Retinal pigment epithelial cell (primary cell): ENCODE measurements around the gene FAM20C.

Source experiments
- DNase-seq: peaks from one replicate; pipeline ENCODE4 v3.0.0-alpha.2; 2010; ENCODE audit warnings: low read depth
- H3K4me3 ChIP-seq: 2 replicates; pipeline ENCODE4 v1.5.1; 2011; ENCODE audit warnings: mild to moderate bottlenecking, low read length, control low read depth, moderate library complexity
- TF ChIP-seq, protein P1 (sequence below): conservative IDR thresholded peaks from 2 replicates; pipeline ENCODE4 v1.5.1; 2011; ENCODE audit warnings: low read depth, low read length, control low read depth, inconsistent platforms

The FAM20C gene

DNA sequence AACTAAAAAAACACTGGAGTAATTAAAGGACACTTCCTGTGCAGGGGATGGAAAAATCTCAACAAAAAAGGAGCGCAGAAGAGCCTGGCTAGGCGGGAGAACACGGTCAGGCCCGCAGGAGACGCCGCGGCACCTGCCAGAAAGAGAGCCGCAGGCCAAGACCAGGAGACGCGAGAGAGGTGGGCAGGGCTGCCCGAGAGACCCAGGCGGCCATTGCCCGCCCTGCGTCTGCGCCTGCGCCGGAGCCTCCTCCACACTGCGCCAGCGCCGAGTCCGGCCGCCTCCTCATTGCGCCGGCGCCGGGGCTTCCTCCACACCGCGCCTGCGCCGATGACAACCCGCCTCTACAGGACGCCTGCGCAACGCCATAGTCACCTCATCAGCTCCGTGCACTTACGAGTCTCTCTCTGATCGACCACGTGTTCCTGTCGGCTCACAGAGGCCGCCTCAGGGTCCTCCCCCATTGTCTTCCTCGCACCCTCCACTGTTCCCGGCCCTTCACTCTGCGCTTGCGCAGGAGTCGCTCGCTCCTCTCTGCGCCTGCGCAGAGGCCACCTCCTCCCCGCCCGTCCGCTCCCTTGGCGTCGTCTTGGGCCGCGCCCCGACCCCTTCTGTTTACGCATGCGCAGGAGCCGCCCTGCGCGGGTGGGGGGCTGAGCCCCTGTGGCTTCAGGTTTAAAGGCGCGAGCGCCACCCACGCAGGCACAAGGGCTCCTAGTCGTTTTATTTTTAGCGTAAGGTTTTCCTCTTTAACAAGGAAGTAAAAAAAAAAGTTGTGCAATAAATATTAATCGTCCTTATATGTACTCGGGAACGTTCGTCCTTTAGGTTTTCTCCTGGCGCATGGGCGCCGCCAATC, 43.2 kb upstream of the FAM20C start:
- TF ChIP-seq, protein P1, sequence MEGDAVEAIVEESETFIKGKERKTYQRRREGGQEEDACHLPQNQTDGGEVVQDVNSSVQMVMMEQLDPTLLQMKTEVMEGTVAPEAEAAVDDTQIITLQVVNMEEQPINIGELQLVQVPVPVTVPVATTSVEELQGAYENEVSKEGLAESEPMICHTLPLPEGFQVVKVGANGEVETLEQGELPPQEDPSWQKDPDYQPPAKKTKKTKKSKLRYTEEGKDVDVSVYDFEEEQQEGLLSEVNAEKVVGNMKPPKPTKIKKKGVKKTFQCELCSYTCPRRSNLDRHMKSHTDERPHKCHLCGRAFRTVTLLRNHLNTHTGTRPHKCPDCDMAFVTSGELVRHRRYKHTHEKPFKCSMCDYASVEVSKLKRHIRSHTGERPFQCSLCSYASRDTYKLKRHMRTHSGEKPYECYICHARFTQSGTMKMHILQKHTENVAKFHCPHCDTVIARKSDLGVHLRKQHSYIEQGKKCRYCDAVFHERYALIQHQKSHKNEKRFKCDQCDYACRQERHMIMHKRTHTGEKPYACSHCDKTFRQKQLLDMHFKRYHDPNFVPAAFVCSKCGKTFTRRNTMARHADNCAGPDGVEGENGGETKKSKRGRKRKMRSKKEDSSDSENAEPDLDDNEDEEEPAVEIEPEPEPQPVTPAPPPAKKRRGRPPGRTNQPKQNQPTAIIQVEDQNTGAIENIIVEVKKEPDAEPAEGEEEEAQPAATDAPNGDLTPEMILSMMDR: no peak
- peak overlapping the region; percentile 70 for H3K4me3 ChIP-seq
- DNase-seq: peak; percentile 97

DNA sequence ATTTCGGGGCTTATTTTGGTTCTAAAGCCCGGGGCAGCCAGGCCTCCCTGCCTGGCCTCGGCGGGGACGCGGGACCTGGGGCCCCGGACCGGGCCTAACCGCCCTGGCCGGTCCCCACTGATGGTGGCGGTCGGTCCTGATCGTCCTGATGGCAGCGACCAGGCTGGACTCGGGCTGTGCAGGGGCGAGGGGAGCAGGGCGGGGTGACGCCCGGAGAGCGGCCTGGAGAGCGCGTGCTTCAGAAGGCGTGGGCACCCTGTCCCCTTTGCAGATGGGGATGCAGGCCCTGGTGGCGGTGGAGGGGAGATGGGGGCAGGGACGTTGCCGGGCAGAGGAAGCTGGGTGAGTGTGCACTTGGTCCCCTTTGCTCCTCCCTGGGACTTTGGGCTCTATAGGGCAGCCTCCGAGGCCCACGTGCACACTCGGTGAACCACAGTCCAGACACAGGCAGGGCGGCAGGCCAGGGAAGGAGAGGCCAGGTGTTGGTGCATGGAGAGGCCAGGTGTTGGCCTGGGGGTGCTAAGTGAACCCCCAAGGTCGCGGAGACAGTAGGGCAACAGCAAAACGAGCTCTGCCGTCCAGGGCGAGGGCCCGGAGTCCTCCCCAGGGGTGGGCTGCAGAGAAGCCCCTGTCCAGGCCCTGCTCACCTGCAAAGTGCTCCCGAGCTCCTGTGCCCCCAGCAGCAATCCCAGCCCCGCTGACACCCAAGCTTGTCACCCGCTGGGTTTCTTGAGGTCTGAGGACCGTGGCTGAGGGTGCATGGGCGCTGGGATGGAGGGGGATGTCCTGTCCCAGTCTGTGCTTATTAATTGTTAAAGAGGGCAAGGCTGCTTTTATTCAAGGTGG, 42.4 kb upstream of the FAM20C start:
- peak overlapping the region; percentile 39 for H3K4me3 ChIP-seq
- TF ChIP-seq, protein P1: no peak
- no peak for DNase-seq

DNA sequence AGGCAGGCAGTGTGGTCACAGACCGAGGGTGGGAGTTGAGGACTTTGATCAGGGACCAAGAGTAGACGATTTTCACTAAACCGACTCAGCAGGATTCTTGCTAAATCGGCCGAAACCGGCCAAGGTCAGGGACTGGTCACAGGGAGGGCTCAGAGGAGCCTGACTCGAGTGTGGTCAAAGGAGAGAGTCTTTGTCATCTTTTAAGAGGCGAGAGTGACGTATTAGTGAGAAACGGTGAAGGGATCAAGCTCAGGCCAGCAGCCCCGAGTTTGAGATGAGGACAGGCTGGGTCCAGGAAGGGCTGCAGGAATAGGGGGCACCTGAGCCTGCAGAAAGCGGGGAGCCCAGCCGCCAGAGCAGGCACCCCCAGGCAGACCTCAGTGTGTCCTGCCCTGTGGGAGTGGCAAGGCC, 41.6 kb upstream of the FAM20C start:
- no peak overlapping the region for H3K4me3 ChIP-seq
- no peak for DNase-seq
- TF ChIP-seq, protein P1: no peak

DNA sequence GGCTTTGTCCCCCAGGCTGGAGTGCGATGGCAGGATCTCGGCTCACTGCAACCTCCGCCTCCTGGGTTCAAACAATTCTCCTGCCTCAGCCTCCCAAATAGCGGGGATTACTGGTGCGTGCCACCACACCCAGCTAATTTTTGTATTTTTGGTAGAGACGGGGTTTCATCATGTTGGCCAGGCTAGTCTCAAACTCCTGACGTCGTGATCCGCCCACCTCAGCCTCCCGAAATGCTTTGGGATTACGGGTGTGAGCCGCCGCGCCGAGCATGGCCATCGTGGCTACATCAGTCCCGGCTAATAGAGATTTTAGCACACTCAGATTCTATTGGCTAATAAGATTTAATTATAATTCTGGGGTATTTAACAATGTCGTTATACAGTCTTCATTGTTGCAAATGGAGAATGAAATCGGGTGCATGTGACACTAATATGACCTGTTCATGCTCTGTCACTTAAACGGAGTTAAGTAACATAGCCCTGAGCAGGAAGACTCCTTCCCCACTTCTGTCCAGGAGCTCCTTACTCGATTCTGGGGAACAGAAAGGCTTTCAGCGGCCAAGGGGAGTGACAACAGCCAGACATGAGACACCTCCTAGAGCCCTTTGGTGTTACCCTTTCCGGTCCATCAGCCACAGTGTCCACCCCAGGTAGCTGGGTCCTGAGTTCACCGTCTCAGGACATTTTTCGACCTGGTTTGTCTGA, 40.9 kb upstream of the FAM20C start:
- DNase-seq: no peak
- TF ChIP-seq, protein P1: no peak

DNA sequence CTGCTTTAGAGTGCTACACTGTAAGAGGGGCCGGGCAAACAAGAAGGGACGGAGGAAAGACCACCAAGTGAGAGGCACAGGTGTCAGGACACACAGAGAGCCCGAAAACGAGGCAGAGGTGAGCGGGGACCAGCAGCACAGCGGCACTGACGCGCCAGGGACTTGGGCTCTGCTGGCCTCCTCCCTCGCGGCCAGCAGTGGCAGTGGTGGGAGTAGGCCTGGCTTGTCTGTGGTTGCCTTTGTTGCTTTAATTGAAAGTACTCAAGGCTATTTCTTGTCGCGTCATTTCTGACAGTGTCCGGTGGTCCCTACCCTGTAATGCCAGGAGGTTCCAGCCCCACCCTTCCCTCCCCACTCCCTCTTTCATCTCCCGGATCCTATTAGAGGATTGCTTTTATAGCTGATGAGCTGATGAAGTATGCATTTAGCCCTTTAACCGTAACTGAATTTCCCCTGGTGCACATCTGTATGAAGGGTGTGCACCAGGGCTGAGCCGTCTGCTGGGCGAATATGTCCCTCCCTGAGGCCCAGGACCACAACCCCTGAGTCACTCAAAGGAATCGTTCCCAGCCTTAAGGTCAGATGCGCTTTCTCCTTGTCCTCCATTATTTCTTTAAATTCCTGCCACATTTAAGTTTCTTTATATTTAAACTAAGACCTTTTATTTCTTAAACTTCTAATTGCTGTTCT, 39.5 kb upstream of the FAM20C start:
- DNase-seq: no peak
- H3K4me3 ChIP-seq: no peak overlapping the region
- TF ChIP-seq, protein P1: no peak

More for the DNA sequence above, 40.9 kb upstream of the FAM20C start:
- no peak overlapping the region for H3K4me3 ChIP-seq

DNA sequence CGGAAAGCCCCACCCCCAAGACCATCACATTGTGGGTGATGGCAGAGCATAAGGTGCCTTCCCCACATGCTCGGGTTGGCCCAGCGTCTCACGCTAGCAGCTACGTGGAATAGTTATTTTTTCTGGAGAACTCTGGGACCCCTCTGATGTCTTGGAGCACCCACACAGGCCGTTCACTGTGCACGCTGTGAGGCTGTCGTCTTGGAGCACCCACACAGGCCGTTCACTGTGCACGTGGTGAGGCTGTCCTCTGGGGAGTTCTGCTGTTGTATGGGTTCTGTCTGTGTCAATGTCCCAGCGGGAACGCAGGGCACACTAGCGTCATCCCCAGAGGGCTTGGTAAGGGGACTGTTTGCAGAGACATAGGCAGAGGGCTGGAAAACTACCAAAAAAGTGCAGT, 38.8 kb upstream of the FAM20C start:
- H3K4me3 ChIP-seq: no peak overlapping the region
- TF ChIP-seq, protein P1: no peak
- DNase-seq: no peak
